RPMI8226 (cell line): ENCODE measurements around the gene NEK6.

Experiments used
- DNase-seq: peaks from one replicate; pipeline ENCODE4 v3.0.0-alpha.2; 2015

The NEK6 gene

GRCh38 chr9:124257844-124258606 lies at the start of gene NEK6:
Gene NEK6, plus strand, starts transcription at chr9:124257949. Its CDS starts 44,016 bp downstream, at chr9:124301965.
- no peak for DNase-seq

- DNase-seq, result peak; percentile 44
These were observed 49.2 kb upstream of the NEK6 start for GRCh38 chr9:124208571-124208970.

GRCh38 chr9:124209279-124209678 lies 48.5 kb upstream of the NEK6 start:
- no peak for DNase-seq

GRCh38 chr9:124209774-124210173 lies 48.0 kb upstream of the NEK6 start:
- DNase-seq, result no peak

- no peak for DNase-seq
These were observed 47.1 kb upstream of the NEK6 start for GRCh38 chr9:124210697-124211096.

GRCh38 chr9:124212381-124213050 lies 45.2 kb upstream of the NEK6 start:
- DNase-seq, result no peak

- no peak for DNase-seq
These were observed 44.4 kb upstream of the NEK6 start for GRCh38 chr9:124213396-124213795.

- DNase-seq, result no peak
These were observed 43.6 kb upstream of the NEK6 start for GRCh38 chr9:124214116-124214515.

- DNase-seq, result no peak
These were observed 43.0 kb upstream of the NEK6 start for GRCh38 chr9:124214596-124215367.

- DNase-seq, result no peak
These were observed 42.3 kb upstream of the NEK6 start for GRCh38 chr9:124215368-124215910.

GRCh38 chr9:124215956-124216355 lies 41.8 kb upstream of the NEK6 start:
- DNase-seq, result no peak

- peak; percentile 89 for DNase-seq
These were observed 41.1 kb upstream of the NEK6 start for GRCh38 chr9:124216474-124217176.

- peak; percentile 67 for DNase-seq
These were observed 39.8 kb upstream of the NEK6 start for GRCh38 chr9:124217836-124218437.

- DNase-seq, result peak; percentile 93
These were observed 39.2 kb upstream of the NEK6 start for GRCh38 chr9:124218438-124218982.

- DNase-seq, result peak; percentile 46
These were observed 38.7 kb upstream of the NEK6 start for GRCh38 chr9:124218987-124219461.

GRCh38 chr9:124220946-124221451 lies 36.8 kb upstream of the NEK6 start:
- peak; percentile 59 for DNase-seq

GRCh38 chr9:124221676-124222075 lies 36.1 kb upstream of the NEK6 start:
- no peak for DNase-seq

- no peak for DNase-seq
These were observed 35.6 kb upstream of the NEK6 start for GRCh38 chr9:124222109-124222508.

- DNase-seq, result peak; percentile 89
These were observed 34.6 kb upstream of the NEK6 start for GRCh38 chr9:124222918-124223720.

- DNase-seq, result no peak
These were observed 31.8 kb upstream of the NEK6 start for GRCh38 chr9:124225945-124226344.

- DNase-seq, result no peak
These were observed 29.2 kb upstream of the NEK6 start for GRCh38 chr9:124228516-124228915.
